Fibroblast of mammary gland (primary cell): ENCODE data around the gene LAP3.

ENCODE experiments used
- DNase-seq: peaks from one replicate; pipeline ENCODE4 v3.0.0-alpha.2; 2010; ENCODE audit warnings: low read depth
- H3K4me3 ChIP-seq: 2 replicates; pipeline ENCODE4 v1.5.1; 2011; ENCODE audit warnings: low read depth, mild to moderate bottlenecking, low read length, moderate library complexity; ENCODE audit not compliant: control insufficient read depth
- TF ChIP-seq, protein P1 (sequence below): conservative IDR thresholded peaks from 2 replicates; pipeline ENCODE4 v1.5.1; 2011; ENCODE audit warnings: low read depth, low read length, inconsistent platforms; ENCODE audit not compliant: control insufficient read depth, insufficient read depth

The LAP3 gene

GRCh38 chr4:17624821-17625220 is 47.8 kb downstream of the LAP3 start:
- H3K4me3 ChIP-seq: no peak overlapping the region
- TF ChIP-seq, protein P1, sequence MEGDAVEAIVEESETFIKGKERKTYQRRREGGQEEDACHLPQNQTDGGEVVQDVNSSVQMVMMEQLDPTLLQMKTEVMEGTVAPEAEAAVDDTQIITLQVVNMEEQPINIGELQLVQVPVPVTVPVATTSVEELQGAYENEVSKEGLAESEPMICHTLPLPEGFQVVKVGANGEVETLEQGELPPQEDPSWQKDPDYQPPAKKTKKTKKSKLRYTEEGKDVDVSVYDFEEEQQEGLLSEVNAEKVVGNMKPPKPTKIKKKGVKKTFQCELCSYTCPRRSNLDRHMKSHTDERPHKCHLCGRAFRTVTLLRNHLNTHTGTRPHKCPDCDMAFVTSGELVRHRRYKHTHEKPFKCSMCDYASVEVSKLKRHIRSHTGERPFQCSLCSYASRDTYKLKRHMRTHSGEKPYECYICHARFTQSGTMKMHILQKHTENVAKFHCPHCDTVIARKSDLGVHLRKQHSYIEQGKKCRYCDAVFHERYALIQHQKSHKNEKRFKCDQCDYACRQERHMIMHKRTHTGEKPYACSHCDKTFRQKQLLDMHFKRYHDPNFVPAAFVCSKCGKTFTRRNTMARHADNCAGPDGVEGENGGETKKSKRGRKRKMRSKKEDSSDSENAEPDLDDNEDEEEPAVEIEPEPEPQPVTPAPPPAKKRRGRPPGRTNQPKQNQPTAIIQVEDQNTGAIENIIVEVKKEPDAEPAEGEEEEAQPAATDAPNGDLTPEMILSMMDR: no peak
- no peak for DNase-seq

- DNase-seq: no peak
These were observed 53.2 kb downstream of the LAP3 start for GRCh38 chr4:17630228-17630627.

DNA sequence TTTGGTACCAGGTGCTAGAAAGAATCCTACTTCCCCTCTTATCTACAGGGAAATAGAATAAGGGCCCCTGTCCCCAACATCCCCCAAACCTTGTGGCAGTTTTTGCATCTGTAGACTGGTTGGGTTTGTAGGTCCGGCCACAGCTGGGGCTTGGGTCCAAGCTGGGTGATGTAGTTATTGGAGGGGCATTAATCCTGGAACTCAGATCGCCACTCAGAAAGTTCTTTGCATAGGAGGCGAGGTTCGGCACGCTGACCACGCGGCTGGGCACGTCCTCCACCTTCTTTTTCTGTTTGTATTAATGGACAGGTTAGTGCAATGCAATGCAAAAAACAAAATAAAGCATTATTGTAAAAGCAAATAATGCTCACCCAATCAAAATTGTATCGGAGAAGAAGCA is 56.6 kb downstream of the LAP3 start:
- no peak for DNase-seq
- H3K4me3 ChIP-seq: no peak overlapping the region
- TF ChIP-seq, protein P1: no peak

More at GRCh38 chr4:17630228-17630627, 53.2 kb downstream of the LAP3 start:
- TF ChIP-seq, protein P1: no peak
- H3K4me3 ChIP-seq: no peak overlapping the region

DNA sequence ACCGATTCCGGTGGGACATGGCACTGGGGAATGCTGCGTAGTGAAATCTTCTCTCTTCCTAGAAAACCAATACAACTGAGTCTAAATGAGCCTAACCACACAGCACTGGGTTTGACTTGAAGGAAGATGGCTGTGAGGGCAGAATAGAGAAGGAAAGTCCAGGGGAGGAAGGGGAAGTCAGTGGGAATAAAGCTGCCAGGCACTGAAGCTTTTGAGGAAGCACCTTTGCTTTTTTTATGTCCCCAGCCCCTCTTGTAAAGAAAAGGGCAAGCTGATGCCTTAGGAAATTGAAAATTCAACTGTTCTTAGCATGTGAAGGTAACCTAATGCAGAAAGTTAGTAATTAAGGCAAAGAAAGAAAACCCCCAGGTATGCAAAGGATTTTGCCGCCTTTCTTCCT is 58.1 kb downstream of the LAP3 start:
- TF ChIP-seq, protein P1: no peak
- H3K4me3 ChIP-seq: no peak overlapping the region
- DNase-seq: no peak

GRCh38 chr4:17636341-17636695 is 59.3 kb downstream of the LAP3 start:
- TF ChIP-seq, protein P1: no peak
- H3K4me3 ChIP-seq: no peak overlapping the region
- no peak for DNase-seq

GRCh38 chr4:17636696-17637622 is 60.0 kb downstream of the LAP3 start:
- TF ChIP-seq, protein P1: peak; percentile 84
- peak; percentile 74 for DNase-seq
- no peak overlapping the region for H3K4me3 ChIP-seq
